H1 (cell line): ENCODE results near the gene HDAC11. TPM values are rescaled to one million over a fixed set of nuclear protein-coding genes. Genes with fewer than 3 reads are reported as not detected.

ENCODE experiments used
- CTCF ChIA-PET: fragments of 300-600 bp; sonication (Branson Sonifier 250); formaldehyde crosslinking; loops from one replicate; lab custom pipeline; 2021; ENCODE audit not compliant: partially characterized antibody; lab: Charles Lee
- POLR2A ChIA-PET: fragments of 300-600 bp; sonication (Branson Sonifier 250); formaldehyde crosslinking; loops from one replicate; lab custom pipeline; 2021; ENCODE audit warnings: inconsistent platforms; ENCODE audit not compliant: partially characterized antibody; lab: Charles Lee
- DNase-seq, 2 experiments: peaks; one replicate each; pipeline versions ENCODE4 v3.0.0 to v3.0.0-alpha.2; 2010 to 2022; ENCODE audit warnings: low spot score in 2 of 2, low read depth in 1 of 2, mixed read lengths in 1 of 2
- FAIRE-seq: peaks from 2 replicates; lab custom pipeline; 2011; peaks lifted over from hg19 to GRCh38; lab: Jason Lieb, UNC
- H2AFZ ChIP-seq: 2 replicates; pipeline ENCODE4 v1.8.1; 2012; ENCODE audit warnings: low read length, inconsistent platforms
- H2AK5ac ChIP-seq: 2 replicates; pipeline ENCODE4 v1.6.1; 2013; ENCODE audit warnings: low read depth, low read length
- H2BK120ac ChIP-seq: replicated peaks from 2 replicates; pipeline ENCODE3; 2013; ENCODE audit warnings: low read depth, low read length, inconsistent platforms
- H2BK12ac ChIP-seq: 2 replicates; pipeline ENCODE4 v1.6.1; 2013; ENCODE audit warnings: low read depth, low read length
- H2BK15ac ChIP-seq: 2 replicates; pipeline ENCODE4 v1.6.1; 2013; ENCODE audit warnings: low read length
- H2BK20ac ChIP-seq: 2 replicates; pipeline ENCODE4 v1.6.1; 2013; ENCODE audit warnings: low read length
- H2BK5ac ChIP-seq: 2 replicates; pipeline ENCODE4 v1.6.1; 2013; ENCODE audit warnings: low read depth, low read length
- H3K14ac ChIP-seq: 2 replicates; pipeline ENCODE4 v1.6.1; 2013; ENCODE audit warnings: inconsistent platforms; ENCODE audit not compliant: insufficient read length
- H3K18ac ChIP-seq: 2 replicates; pipeline ENCODE4 v1.6.1; 2013; ENCODE audit warnings: low read length; ENCODE audit errors: extremely low read depth
- H3K23ac ChIP-seq: 2 replicates; pipeline ENCODE4 v1.6.1; 2013; ENCODE audit warnings: inconsistent platforms; ENCODE audit not compliant: insufficient read length
- H3K23me2 ChIP-seq: 2 replicates; pipeline ENCODE4 v1.6.1; 2013; ENCODE audit warnings: low read depth, low read length
- H3K27ac ChIP-seq: 2 replicates; pipeline ENCODE4 v1.6.1; 2011; ENCODE audit warnings: low read depth, low read length, inconsistent platforms
- H3K27me3 ChIP-seq, 4 experiments: replicated peaks in 1 of 4; 1 replicate in 1 of 4; 2 replicates in 3 of 4; pipeline versions ENCODE4 v1.6.1 to v1.8.1; 2011 to 2013; ENCODE audit warnings: low read length in 3 of 4, mild to moderate bottlenecking in 3 of 4, inconsistent platforms in 2 of 4, mixed read lengths in 2 of 4, moderate library complexity in 1 of 4; ENCODE audit not compliant: control insufficient read depth in 3 of 4, insufficient read depth in 3 of 4; ENCODE audit errors: extremely low read depth in 1 of 4
- H3K36me3 ChIP-seq, 4 experiments: 2 replicates each; pipeline versions ENCODE4 v1.6.1 to v1.8.1; 2011 to 2013; ENCODE audit warnings: mild to moderate bottlenecking in 4 of 4, low read length in 3 of 4, moderate library complexity in 2 of 4, control low read depth in 1 of 4, inconsistent platforms in 1 of 4; ENCODE audit not compliant: insufficient read depth in 4 of 4, control insufficient read depth in 2 of 4
- H3K4ac ChIP-seq: replicated peaks from 2 replicates; pipeline ENCODE3; 2013; ENCODE audit warnings: low read length, low read depth, mixed read lengths, inconsistent platforms; ENCODE audit not compliant: insufficient read length
- H3K4me1 ChIP-seq, 4 experiments: replicated peaks in 1 of 4; 1 replicate in 1 of 4; 2 replicates in 3 of 4; pipeline versions ENCODE4 v1.6.1 to v1.8.1; 2011 to 2013; ENCODE audit warnings: low read length in 3 of 4, inconsistent platforms in 2 of 4, mixed read lengths in 1 of 4; ENCODE audit not compliant: insufficient read depth in 4 of 4, control insufficient read depth in 3 of 4
- H3K4me2 ChIP-seq, 2 experiments: 2 replicates each; pipeline versions ENCODE4 v1.6.1 to v1.8.1; 2011 to 2013; ENCODE audit warnings: low read depth in 2 of 2, low read length in 2 of 2, control low read depth in 1 of 2, inconsistent platforms in 1 of 2, mild to moderate bottlenecking in 1 of 2; ENCODE audit not compliant: insufficient read depth in 1 of 2
- H3K4me3 ChIP-seq, 4 experiments: fragments of 200-600, 300-600 bp in 1 of 4; sonication (generic), shearing (Covaris generic), sonication (Bioruptor Twin) in 1 of 4; 2 replicates each; pipeline versions ENCODE4 v1.5.1 to v1.8.1; 2011 to 2016; ENCODE audit warnings: low read length in 4 of 4, low read depth in 3 of 4, control low read depth in 2 of 4, inconsistent platforms in 2 of 4, mild to moderate bottlenecking in 2 of 4, mixed read lengths in 1 of 4, moderate library complexity in 1 of 4; ENCODE audit not compliant: insufficient read depth in 2 of 4; ENCODE audit errors: extremely low read depth in 1 of 4
- H3K56ac ChIP-seq: replicated peaks from 2 replicates; pipeline ENCODE3; 2013; ENCODE audit warnings: low read depth, mild to moderate bottlenecking, mixed read lengths, low read length, inconsistent platforms; ENCODE audit not compliant: insufficient read length
- H3K79me1 ChIP-seq: 2 replicates; pipeline ENCODE4 v1.6.1; 2013; ENCODE audit warnings: low read depth, low read length, control low read depth
- H3K79me2 ChIP-seq, 2 experiments: 2 replicates each; pipeline versions ENCODE4 v1.6.1 to v1.8.1; 2012 to 2013; ENCODE audit warnings: low read length in 2 of 2, mild to moderate bottlenecking in 2 of 2, inconsistent platforms in 1 of 2; ENCODE audit not compliant: insufficient read depth in 2 of 2, control insufficient read depth in 1 of 2
- H3K9ac ChIP-seq, 4 experiments: replicated peaks in 1 of 4; 1 replicate in 1 of 4; 2 replicates in 3 of 4; pipeline versions ENCODE4 v1.6.1 to v1.8.1; 2011 to 2013; ENCODE audit warnings: low read depth in 3 of 4, low read length in 3 of 4, control low read depth in 2 of 4, mild to moderate bottlenecking in 2 of 4, moderate library complexity in 2 of 4, inconsistent platforms in 1 of 4; ENCODE audit errors: extremely low read depth in 1 of 4
- H3K9me3 ChIP-seq, 2 experiments: 2 replicates each; pipeline versions ENCODE4 v1.6.1 to v1.8.1; 2012 to 2013; ENCODE audit warnings: mild to moderate bottlenecking in 2 of 2, moderate library complexity in 2 of 2, control low read depth in 1 of 2, inconsistent platforms in 1 of 2, low read depth in 1 of 2, low read length in 1 of 2, mixed read lengths in 1 of 2; ENCODE audit not compliant: insufficient read depth in 2 of 2
- H4K20me1 ChIP-seq, 2 experiments: replicated peaks in 1 of 2; 2 replicates each; pipeline versions ENCODE3 to v1.8.1; 2011 to 2013; ENCODE audit warnings: inconsistent platforms in 2 of 2, low read length in 2 of 2, mild to moderate bottlenecking in 1 of 2; ENCODE audit not compliant: insufficient read depth in 2 of 2, control insufficient read depth in 1 of 2
- H4K5ac ChIP-seq: 2 replicates; pipeline ENCODE4 v1.6.1; 2013; ENCODE audit warnings: low read length, low read depth, mixed read lengths, inconsistent platforms; ENCODE audit not compliant: insufficient read length
- H4K8ac ChIP-seq: 2 replicates; pipeline ENCODE4 v1.8.0; 2013; ENCODE audit warnings: mild to moderate bottlenecking, moderate library complexity, low read length, inconsistent platforms; ENCODE audit not compliant: insufficient read depth; ENCODE audit errors: extremely low read depth
- H4K91ac ChIP-seq: replicated peaks from 2 replicates; pipeline ENCODE3; 2013; ENCODE audit warnings: low read length, mixed read lengths, inconsistent platforms; ENCODE audit not compliant: insufficient read length
- CREB1 ChIP-seq: IDR thresholded peaks from 2 replicates; pipeline ENCODE4 v1.6.1; 2012; ENCODE audit warnings: inconsistent platforms
- CTCF ChIP-seq, 3 experiments: IDR thresholded peaks; 1 replicate in 2 of 3; 2 replicates in 1 of 3; pipeline versions ENCODE4 v1.5.1 to v1.6.1; 2011; ENCODE audit warnings: low read length in 3 of 3, mild to moderate bottlenecking in 3 of 3, inconsistent platforms in 2 of 3, low read depth in 1 of 3, moderate library complexity in 1 of 3; ENCODE audit not compliant: insufficient read depth in 1 of 3; ENCODE audit errors: control extremely low read depth in 1 of 3
- EP300 ChIP-seq, 2 experiments: IDR thresholded peaks; 1 replicate in 1 of 2; 2 replicates in 1 of 2; pipeline ENCODE4 v1.6.1; 2011 to 2012; ENCODE audit warnings: low read depth in 2 of 2, low read length in 2 of 2, mild to moderate bottlenecking in 2 of 2, borderline replicate concordance in 1 of 2, inconsistent platforms in 1 of 2, moderate library complexity in 1 of 2
- NANOG ChIP-seq: IDR thresholded peaks from 2 replicates; pipeline ENCODE4 v1.6.1; 2011; ENCODE audit warnings: low read length, low read depth, mild to moderate bottlenecking, inconsistent platforms; ENCODE audit not compliant: insufficient read depth, poor library complexity, severe bottlenecking
- NRF1 ChIP-seq: IDR thresholded peaks from 2 replicates; pipeline ENCODE4 v1.6.1; 2011; ENCODE audit warnings: mild to moderate bottlenecking, low read depth, low read length, improper control_type of control experiment
- RAD21 ChIP-seq, 2 experiments: IDR thresholded peaks in 1 of 2; conservative IDR thresholded peaks in 1 of 2; 2 replicates each; pipeline ENCODE4 v1.6.1; 2011; ENCODE audit warnings: low read depth in 2 of 2, low read length in 2 of 2, improper control_type of control experiment in 1 of 2, inconsistent platforms in 1 of 2, mild to moderate bottlenecking in 1 of 2, moderate library complexity in 1 of 2
- RBBP5 ChIP-seq: IDR thresholded peaks from 2 replicates; pipeline ENCODE4 v1.7.1; 2012; ENCODE audit warnings: low read depth, mild to moderate bottlenecking, inconsistent platforms, low read length, moderate library complexity, borderline replicate concordance
- SP1 ChIP-seq: IDR thresholded peaks from 2 replicates; pipeline ENCODE4 v1.6.1; 2011; ENCODE audit warnings: low read depth, low read length
- TCF12 ChIP-seq: IDR thresholded peaks from 2 replicates; pipeline ENCODE4 v1.6.1; 2011; ENCODE audit warnings: low read depth, mild to moderate bottlenecking, low read length
- WGBS, 2 experiments: shearing (Covaris generic) in 1 of 2; methylation state at CpG; one replicate each; pipeline versions ENCODE4 v1.1.6 to v1.1.7; 2013 to 2015; ENCODE audit warnings: low lambda C conversion rate in 2 of 2, mixed read lengths in 2 of 2, inconsistent platforms in 1 of 2, low coverage in 1 of 2, missing lambda C conversion rate in 1 of 2; ENCODE audit not compliant: insufficient replicate concordance in 2 of 2, insufficient coverage in 1 of 2, insufficient read length in 1 of 2; ENCODE audit errors: extremely low coverage in 1 of 2, missing lambda C conversion rate in 1 of 2; 5-methylcytosine and 5-hydroxymethylcytosine counted together
- polyA plus RNA-seq, 7 experiments: library from polyadenylated mRNA; depleted of rRNA in 3 of 7; stranded (reverse) in 5 of 7; unstranded in 2 of 7; fragments of >200 nt in 5 of 7; fragments of 200-250 nt in 2 of 7; gene quantifications; 1 replicate in 5 of 7; 2 replicates in 1 of 7; 4 replicates in 1 of 7; pipeline versions ENCODE4 v1.2.1 to v1.2.3, GENCODE V29; 2011 to 2013; ENCODE audit warnings: missing spikeins in 2 of 7, mixed read lengths in 2 of 7
- total RNA-seq: library from RNA; stranded (reverse); fragmentation: NEBNext Ultra II Directional; extraction: Animal tissue kit (Norgen Biotek cat#: 25700); gene quantifications from 2 replicates; pipeline ENCODE4 v1.2.1, GENCODE V29; 2021

Gene HDAC11
- total and polyA plus RNA-seq, 2 of the 8 experiments (the other 6 are each of a cell fraction or from before 2014, with no cell fraction given): 6.8 to 7.4 TPM

GRCh38 chr3:13455644-13456043 is 24.5 kb upstream of the HDAC11 start:
- Histone ChIP-seq H3K56ac (no peak overlapping the region), H4K5ac (no peak overlapping the region), H3K79me2 (no peaks in the 10 kb centered on the region), H3K4ac (no peak overlapping the region), H3K36me3 (no peaks in the 10 kb centered on the region), H3K4me2 (no peak overlapping the region), H3K9ac (no peak overlapping the region), H3K4me1 (peaks cover 2 to 5% (median 4%) of the 10 kb centered on the region in 4 experiments; a peak in 5 of 7 replicates), H3K4me3 (no peak overlapping the region), H3K27ac (no peak overlapping the region), H3K14ac (no peak overlapping the region), H2BK5ac (peak overlapping the region; percentile 77; the same call in 1 of the 2 replicates), H2AFZ (no peak overlapping the region; the same call in 1 of the 2 replicates), H2BK15ac (no peak overlapping the region), H4K20me1 (no peaks in the 10 kb centered on the region), H3K23me2 (no peaks in the 10 kb centered on the region; the same call in 1 of the 2 replicates), H2BK120ac (no peak overlapping the region)
- no peak for DNase-seq
- CTCF ChIA-PET: interaction anchor here (0.9 to 4.8 kb wide), 13 partner anchors 7 to 254 kb away, joined by 3 to 57 read pairs (median 4); no protein-coding TSS in a partner anchor
- TF ChIP-seq RAD21 (IDR thresholded peaks at IDR 0.05 in 1 of 2, conservative IDR thresholded peaks at IDR 0.05 in 1 of 2; ENCODE audit: low read depth in 2 of 2, low read length in 2 of 2) (no peak), NANOG (no peak), SP1 (no peak), RBBP5 (no peak), TCF12 (no peak), CTCF (IDR thresholded peaks at IDR 0.05; ENCODE audit: control extremely low read depth in 1 of 3, insufficient read depth in 1 of 3, low read depth in 1 of 3, low read length in 3 of 3) (no peak), NRF1 (no peak), CREB1 (no peak), EP300 (IDR thresholded peaks at IDR 0.05; ENCODE audit: borderline replicate concordance in 1 of 2, low read depth in 2 of 2, low read length in 2 of 2) (no peak)
- TF ChIP-seq, all 59 proteins: peak for 0
- Histone ChIP-seq H3K27me3 (peaks cover 0 to 4% (median 3%) of the 10 kb centered on the region in 4 experiments; a peak in 4 of 7 replicates), H3K23ac (no peak overlapping the region), H3K79me1 (no peaks in the 10 kb centered on the region), H2BK20ac (no peak overlapping the region), H3K18ac (no peak overlapping the region), H2AK5ac (no peak overlapping the region), H2BK12ac (peak overlapping the region; percentile 30; the same call in 1 of the 2 replicates), H4K91ac (no peak overlapping the region), H3K9me3 (no peaks in the 10 kb centered on the region), H4K8ac (no peak overlapping the region)
- POLR2A ChIA-PET: no interaction called here
- WGBS, 2 experiments: 83% methylated on average over 6 of the region's 6 CpGs; no CpG with 5 or more reads in 1 of the 2 experiments
- no peak for FAIRE-seq
